B cell (primary cell): ENCODE measurements around the gene ENO3. TPM values are rescaled to one million over a fixed set of nuclear protein-coding genes. Genes with fewer than 3 reads are reported as not detected.

Experiments
- ATAC-seq: fragments of 200-7000 bp; cut with Tn5 transposase; one replicate; pipeline ENCODE4 v1.10.0; 2021; ENCODE audit warnings: low read depth, mild to moderate bottlenecking, moderate number of reproducible peaks, moderate library complexity
- CTCF ChIA-PET: fragments of 350-600 bp; sonication (Branson Sonifier 250); formaldehyde crosslinking; loops from one replicate; lab custom pipeline; 2021; ENCODE audit warnings: antibody characterized with exemption, inconsistent platforms; lab: Charles Lee
- POLR2A ChIA-PET: fragments of 350-600 bp; sonication (Branson Sonifier 250); formaldehyde crosslinking; loops from one replicate; lab custom pipeline; 2021; ENCODE audit warnings: antibody characterized with exemption; lab: Charles Lee
- DNase-seq: peaks from one replicate; pipeline ENCODE4 v3.0.0; 2013
- H2AFZ ChIP-seq: 2 replicates; pipeline ENCODE4 v1.6.1; 2012; ENCODE audit warnings: mild to moderate bottlenecking, low read depth, low read length; ENCODE audit not compliant: insufficient read depth, poor library complexity, severe bottlenecking
- H3K27ac ChIP-seq, 2 donors: 1 replicate in 1 of 2; 2 replicates in 1 of 2; pipeline ENCODE4 v1.5.1; 2012 to 2013; ENCODE audit warnings: low read length in 2 of 2, mild to moderate bottlenecking in 2 of 2, moderate library complexity in 1 of 2
- H3K27me3 ChIP-seq, 4 experiments: fragments of 200-600 bp in 1 of 4; sonication (generic) in 1 of 4; replicated peaks in 1 of 4; 1 replicate in 2 of 4; 2 replicates in 2 of 4; pipeline versions ENCODE4 v1.6.1 to v1.7.0; 2013 to 2016; ENCODE audit warnings: low read length in 3 of 4, mild to moderate bottlenecking in 2 of 4, mixed read lengths in 1 of 4, moderate library complexity in 1 of 4; ENCODE audit not compliant: insufficient read depth in 4 of 4, control insufficient read depth in 3 of 4; ENCODE audit errors: control extremely low read depth in 1 of 4
- H3K36me3 ChIP-seq, 2 experiments: replicated peaks in 1 of 2; 1 replicate in 1 of 2; 2 replicates in 1 of 2; pipeline versions ENCODE4 v1.6.1 to v1.7.1; 2013; ENCODE audit warnings: low read length in 1 of 2; ENCODE audit not compliant: insufficient read depth in 2 of 2, control insufficient read depth in 1 of 2; ENCODE audit errors: control extremely low read depth in 1 of 2, extremely low read depth in 1 of 2
- H3K4me1 ChIP-seq, 2 donors: fragments of 200-600 bp in 1 of 2; sonication (generic) in 1 of 2; 1 replicate in 1 of 2; 2 replicates in 1 of 2; pipeline versions ENCODE4 v1.5.1 to v1.6.1; 2013 to 2017; ENCODE audit warnings: low read length in 2 of 2; ENCODE audit not compliant: control insufficient read depth in 2 of 2, insufficient read depth in 2 of 2
- H3K4me2 ChIP-seq: replicated peaks from 2 replicates; pipeline ENCODE3; 2012; ENCODE audit warnings: mild to moderate bottlenecking, low read depth, low read length; ENCODE audit not compliant: poor library complexity, severe bottlenecking
- H3K4me3 ChIP-seq, 5 experiments: fragments of 200-600 bp in 1 of 5; sonication (generic) in 1 of 5; 1 replicate in 3 of 5; 2 replicates in 2 of 5; pipeline versions ENCODE4 v1.5.1 to v1.7.0; 2011 to 2016; ENCODE audit warnings: low read length in 4 of 5, mild to moderate bottlenecking in 4 of 5, low read depth in 2 of 5, control low read depth in 1 of 5, moderate library complexity in 1 of 5; ENCODE audit not compliant: insufficient read depth in 1 of 5; ENCODE audit errors: control extremely low read depth in 1 of 5, extremely low read depth in 1 of 5
- H3K79me2 ChIP-seq: fragments of 200-600 bp; sonication (generic); one replicate; pipeline ENCODE4 v1.6.0; 2016; ENCODE audit warnings: low read length; ENCODE audit not compliant: control insufficient read depth, insufficient read depth
- H3K9ac ChIP-seq: fragments of 200-600 bp; sonication (generic); 2 replicates; pipeline ENCODE4 v1.6.1; 2017; ENCODE audit warnings: mild to moderate bottlenecking, low read length, moderate library complexity
- H3K9me3 ChIP-seq, 3 donors: one replicate each; pipeline versions ENCODE4 v1.6.1 to v1.7.1; 2013; ENCODE audit warnings: low read length in 2 of 3; ENCODE audit not compliant: control insufficient read depth in 2 of 3, insufficient read depth in 1 of 3; ENCODE audit errors: control extremely low read depth in 1 of 3
- H4K20me1 ChIP-seq: 2 replicates; pipeline ENCODE4 v1.6.0; 2012; ENCODE audit warnings: mild to moderate bottlenecking, low read length; ENCODE audit not compliant: insufficient read depth, control insufficient read depth, poor library complexity, severe bottlenecking
- H3K27ac Mint-ChIP-seq: one replicate; pipeline ENCODE4 v1.8.0; 2021; ENCODE audit warnings: mixed read lengths
- H3K27me3 Mint-ChIP-seq: one replicate; pipeline ENCODE4 v1.8.0; 2021; ENCODE audit warnings: mixed read lengths
- H3K4me1 Mint-ChIP-seq: one replicate; pipeline ENCODE4 v1.8.0; 2021; ENCODE audit warnings: mixed read lengths
- H3K4me3 Mint-ChIP-seq: one replicate; pipeline ENCODE4 v1.8.0; 2021; ENCODE audit warnings: mixed read lengths
- H3K9me3 Mint-ChIP-seq: one replicate; pipeline ENCODE4 v1.8.0; 2022; ENCODE audit warnings: mixed read lengths; ENCODE audit not compliant: insufficient read depth
- CTCF ChIP-seq: fragments of 200-600 bp; IDR thresholded peaks from one replicate; pipeline ENCODE4 v1.8.0; 2022; ENCODE audit warnings: antibody characterized with exemption, mild to moderate bottlenecking
- EZH2 ChIP-seq: IDR thresholded peaks from 2 replicates; pipeline ENCODE4 v1.6.1; 2012; ENCODE audit warnings: borderline replicate concordance, low read depth, mild to moderate bottlenecking, moderate library complexity, low read length; ENCODE audit not compliant: insufficient read depth, poor library complexity, severe bottlenecking
- WGBS: methylation state at CpG from one replicate; pipeline ENCODE4 v1.1.5; 2013; ENCODE audit warnings: missing lambda C conversion rate; ENCODE audit not compliant: insufficient coverage; 5-methylcytosine and 5-hydroxymethylcytosine counted together
- intact Hi-C: fragments of 100-400 bp; cut with micrococcal nuclease; formaldehyde crosslinking; loops from one replicate; pipeline ENCODE4 v1.10.0; 2022
- polyA plus RNA-seq: library from polyadenylated mRNA; depleted of rRNA; stranded (reverse); fragments of >200 nt; gene quantifications from 2 replicates; pipeline ENCODE4 v1.2.3, GENCODE V29; 2012
- total RNA-seq, 2 donors: library from RNA; stranded (reverse); fragments of 120-200 nt in 1 of 2; gene quantifications; 1 replicate in 1 of 2; 2 replicates in 1 of 2; pipeline versions ENCODE4 v1.2.3 to v1.2.4, GENCODE V29; 2013 to 2022

The ENO3 gene
- total and polyA plus RNA-seq, 2 donors (not counting 1 experiment from before 2014, with no cell fraction given) = 34.8 to 50.1 TPM

DNA sequence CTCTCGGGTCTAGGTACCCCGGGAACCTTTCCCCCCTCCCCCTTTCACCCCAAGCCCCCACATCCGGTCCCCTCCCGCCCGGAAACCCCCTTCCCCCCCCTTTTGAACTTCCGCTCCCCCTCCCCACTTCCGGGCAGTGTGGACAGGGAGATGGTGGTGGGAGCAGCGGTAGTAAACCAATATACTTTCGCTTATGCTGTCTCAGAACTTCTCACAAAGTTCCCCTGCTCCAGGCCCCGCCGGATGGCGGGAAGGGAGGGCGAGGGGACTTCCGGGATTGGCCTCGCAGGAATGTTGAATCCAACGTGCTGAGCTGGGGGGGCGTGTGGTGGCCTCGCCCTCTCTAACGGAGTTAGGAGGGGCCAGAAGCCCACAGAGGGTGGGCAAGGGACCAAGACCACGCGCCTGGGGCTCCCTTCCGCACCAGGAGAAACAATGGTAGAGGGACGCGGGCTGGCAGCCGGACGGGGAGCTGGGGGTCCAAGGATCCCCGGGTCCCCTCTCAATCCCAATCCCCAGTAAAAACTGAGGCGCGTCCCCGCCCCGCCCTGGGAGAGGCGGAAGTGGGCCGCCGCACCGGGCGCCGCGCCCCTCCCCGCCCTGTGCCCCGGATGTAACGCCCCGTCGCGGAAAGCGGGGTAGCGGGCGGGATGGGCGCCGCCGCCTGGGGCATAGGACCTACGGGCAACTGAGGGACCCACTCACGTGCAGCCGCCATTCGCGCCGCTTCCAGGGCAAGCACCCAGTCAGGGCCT lies 3.3 kb upstream of the ENO3 start:
- H3K27ac Mint-ChIP-seq = peak overlapping the region; percentile 99

More for the DNA sequence above, 3.3 kb upstream of the ENO3 start:
- intact Hi-C loops = loop anchor here (1.0 to 10.0 kb wide), 8 partner anchors 7 to 985 kb away; partner anchors contain the start of genes ARRB2, ATP2A3, INCA1 and KIF1C
- 0% methylated on average over 44 of the region's 56 CpGs for WGBS
- H3K9me3 ChIP-seq = no peaks in the 10 kb centered on the region
- peak overlapping the region; percentile 98 for H3K4me2 ChIP-seq
- H4K20me1 ChIP-seq = peaks cover 43% of the 10 kb centered on the region
- ChIA-PET CTCF (interaction anchor here (1.3 to 3.0 kb wide), 5 partner anchors 11 to 50 kb away, joined by 3 to 16 read pairs (median 4); partner anchors contain the start of genes CHRNE, INCA1, KIF1C and SPAG7), POLR2A (interaction anchor here (0.6 to 4.9 kb wide), 11 partner anchors 8 to 980 kb away, joined by 3 to 81 read pairs (median 4); partner anchors contain the start of genes INCA1, KIF1C, RNF167 and SLC25A11)
- H3K4me1 ChIP-seq = peaks cover 50 to 58% of the 10 kb centered on the region in 2 donors
- H2AFZ ChIP-seq = peak overlapping the region; percentile 97
- Mint-ChIP-seq H3K4me3 (peak overlapping the region; percentile 98), H3K4me1 (peaks cover 58% of the 10 kb centered on the region), H3K27me3 (no peaks in the 10 kb centered on the region), H3K9me3 (no peaks in the 10 kb centered on the region)
- DNase-seq = peak; percentile 73
- peak; percentile 8 for ATAC-seq
- H3K79me2 ChIP-seq = peaks cover 56% of the 10 kb centered on the region
- TF ChIP-seq EZH2 (no peak), CTCF (no peak)
- peaks cover 0 to 38% of the 10 kb centered on the region in 2 experiments for H3K36me3 ChIP-seq
- H3K9ac ChIP-seq = peak overlapping the region; percentile 97
- no peaks in the 10 kb centered on the region for H3K27me3 ChIP-seq
- peak overlapping the region; percentile 93 to 94 for H3K27ac ChIP-seq
- H3K4me3 ChIP-seq = peak overlapping the region; percentile 70 to 99 (median 99)
